HG02571 (cell line): ENCODE measurements around the gene OGFOD3.
"Not testable (repeated sequence)": the region's sequence is repeated elsewhere in the genome, so short reads cannot be mapped to it uniquely, and the experiment has no call there.

Experiments used
- ATAC-seq: cut with Tn5 transposase; IDR thresholded peaks from one replicate; pipeline ENCODE4 v1.9.1; 2021; ENCODE audit warnings: mild to moderate bottlenecking, moderate library complexity; ENCODE audit not compliant: unreplicated experiment

Gene OGFOD3

DNA sequence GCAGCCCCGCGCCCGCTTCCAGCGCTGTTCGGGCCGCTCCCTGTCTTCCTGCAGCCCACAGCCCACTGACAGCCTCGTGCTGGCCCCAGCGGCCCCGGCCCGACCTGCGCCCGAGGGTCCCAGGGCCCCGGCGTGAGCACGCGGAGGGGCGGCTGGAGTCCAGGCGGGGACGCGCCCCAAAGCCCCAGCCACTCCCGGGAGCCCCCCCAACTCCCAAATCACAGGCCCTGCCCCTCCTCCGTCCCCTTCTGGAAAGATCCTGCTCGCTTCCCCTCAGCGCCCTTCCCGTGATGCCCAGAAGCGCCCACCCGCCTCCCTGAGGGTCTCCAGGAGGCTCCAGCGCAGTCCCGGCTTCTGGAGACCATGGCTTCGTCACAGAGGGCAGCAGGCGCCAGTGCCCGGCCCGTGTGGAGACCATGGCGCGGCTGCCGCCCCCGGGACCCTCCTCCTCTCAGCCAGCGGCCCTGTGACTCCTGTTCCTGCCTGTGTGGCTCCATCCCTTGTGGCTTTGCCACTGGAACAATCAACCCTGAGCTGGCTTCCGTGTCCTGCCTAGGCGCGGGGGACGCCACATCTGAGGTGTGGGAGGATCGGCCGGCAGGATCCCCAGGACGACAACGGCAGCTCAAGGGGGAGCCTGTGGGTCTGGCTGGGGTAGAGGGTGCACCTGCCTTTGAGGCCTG lies 42.9 kb downstream of the OGFOD3 start:
- no peak for ATAC-seq

DNA sequence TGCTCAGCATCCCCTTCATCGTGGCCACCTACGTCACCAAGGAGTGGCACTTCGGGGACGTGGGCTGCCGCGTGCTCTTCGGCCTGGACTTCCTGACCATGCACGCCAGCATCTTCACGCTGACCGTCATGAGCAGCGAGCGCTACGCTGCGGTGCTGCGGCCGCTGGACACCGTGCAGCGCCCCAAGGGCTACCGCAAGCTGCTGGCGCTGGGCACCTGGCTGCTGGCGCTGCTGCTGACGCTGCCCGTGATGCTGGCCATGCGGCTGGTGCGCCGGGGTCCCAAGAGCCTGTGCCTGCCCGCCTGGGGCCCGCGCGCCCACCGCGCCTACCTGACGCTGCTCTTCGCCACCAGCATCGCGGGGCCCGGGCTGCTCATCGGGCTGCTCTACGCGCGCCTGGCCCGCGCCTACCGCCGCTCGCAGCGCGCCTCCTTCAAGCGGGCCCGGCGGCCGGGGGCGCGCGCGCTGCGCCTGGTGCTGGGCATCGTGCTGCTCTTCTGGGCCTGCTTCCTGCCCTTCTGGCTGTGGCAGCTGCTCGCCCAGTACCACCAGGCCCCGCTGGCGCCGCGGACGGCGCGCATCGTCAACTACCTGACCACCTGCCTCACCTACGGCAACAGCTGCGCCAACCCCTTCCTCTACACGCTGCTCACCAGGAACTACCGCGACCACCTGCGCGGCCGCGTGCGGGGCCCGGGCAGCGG lies 43.6 kb downstream of the OGFOD3 start:
- no peak for ATAC-seq

DNA sequence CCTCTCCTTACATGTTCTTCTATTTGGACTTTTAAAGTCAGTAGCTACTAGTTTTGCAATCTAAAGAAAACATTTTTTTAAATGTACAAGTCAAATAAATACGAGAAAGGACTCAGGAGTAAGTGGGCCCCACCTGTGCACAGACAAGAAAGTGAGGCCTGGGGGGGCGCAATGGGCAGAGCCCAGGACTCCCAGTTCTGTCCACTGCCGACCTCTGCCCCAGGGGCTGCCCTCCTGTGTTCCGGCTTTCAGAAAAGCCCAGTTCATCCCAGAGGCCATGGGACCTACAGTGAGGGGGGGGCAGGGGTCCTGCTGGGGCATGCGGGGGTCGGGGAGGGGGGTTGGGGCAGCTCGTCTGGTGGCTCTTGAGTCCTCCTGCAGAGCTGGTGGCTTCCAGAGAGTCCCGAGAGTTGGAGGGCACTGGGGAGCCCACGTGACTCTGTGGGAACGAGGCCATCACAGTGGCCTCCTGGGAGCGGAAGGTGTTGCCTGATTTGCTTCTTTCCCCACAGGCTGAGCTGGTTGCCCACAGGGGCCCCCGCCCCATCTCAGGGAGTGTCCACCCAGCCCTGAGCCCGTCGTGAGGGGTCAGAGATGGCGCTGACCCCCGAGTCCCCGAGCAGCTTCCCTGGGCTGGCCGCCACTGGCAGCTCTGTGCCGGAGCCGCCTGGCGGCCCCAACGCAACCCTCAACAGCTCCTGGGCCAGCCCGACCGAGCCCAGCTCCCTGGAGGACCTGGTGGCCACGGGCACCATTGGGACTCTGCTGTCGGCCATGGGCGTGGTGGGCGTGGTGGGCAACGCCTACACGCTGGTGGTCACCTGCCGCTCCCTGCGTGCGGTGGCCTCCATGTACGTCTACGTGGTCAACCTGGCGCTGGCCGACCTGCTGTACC lies 44.4 kb downstream of the OGFOD3 start:
- ATAC-seq = no peak

DNA sequence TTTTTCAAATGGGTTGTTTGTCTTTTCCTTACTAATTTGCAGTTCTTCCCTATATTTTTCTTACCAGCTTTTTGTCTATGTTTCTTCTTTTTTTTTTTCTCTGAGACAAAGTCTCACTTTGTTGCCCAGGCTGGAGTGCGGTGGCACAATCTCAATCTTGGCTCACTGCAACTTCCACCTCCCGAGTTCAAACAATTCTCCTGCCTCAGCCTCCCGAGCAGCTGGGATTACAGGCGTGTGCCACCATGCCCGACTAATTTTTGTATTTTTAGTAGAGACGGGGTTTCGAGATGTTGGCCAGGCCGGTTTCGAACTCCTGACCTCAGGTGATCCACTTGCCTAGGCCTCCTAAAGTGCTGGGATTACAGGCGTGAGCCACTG lies 45.3 kb downstream of the OGFOD3 start:
- not testable (repeated sequence) for ATAC-seq

DNA sequence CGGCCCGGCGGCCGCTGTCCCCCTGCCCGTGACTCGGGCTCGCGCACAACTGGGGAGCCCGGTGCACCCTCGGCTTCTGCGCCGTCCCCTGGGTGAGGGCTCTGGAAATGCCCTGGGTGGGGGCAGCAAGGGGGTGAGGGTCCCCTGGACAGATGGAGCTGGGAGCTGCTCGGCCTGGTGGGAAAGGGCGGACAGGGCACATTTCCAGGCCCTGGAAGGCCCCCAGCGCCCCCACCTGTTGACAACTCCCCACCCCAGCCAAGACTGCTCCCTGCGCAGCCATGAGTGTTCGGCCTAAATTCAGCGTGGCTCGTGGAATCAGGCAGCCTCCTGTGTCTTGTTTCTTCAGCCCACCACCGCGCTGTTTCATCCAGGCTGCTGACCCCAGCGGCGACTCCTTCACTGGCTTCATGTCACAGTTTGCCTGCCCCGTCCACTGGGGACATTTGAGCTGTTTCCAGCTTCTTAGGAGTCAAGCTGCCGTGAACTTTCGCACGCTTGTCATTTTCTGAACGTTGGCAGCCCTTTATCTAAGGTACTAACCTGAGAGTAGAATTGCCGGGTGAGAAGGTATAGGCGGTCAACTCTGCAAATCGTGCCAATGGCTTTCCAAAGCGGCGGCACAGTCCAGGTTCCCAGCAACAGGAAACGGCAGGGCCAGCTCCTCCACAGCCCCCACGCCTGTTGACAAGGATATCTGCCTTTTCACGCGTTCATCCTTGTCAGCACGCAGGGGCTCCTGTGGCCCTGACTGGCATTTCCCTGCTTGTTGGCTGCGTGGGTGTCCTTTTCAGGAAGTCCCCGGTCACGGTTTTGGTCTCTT lies 45.9 kb downstream of the OGFOD3 start:
- no peak for ATAC-seq

DNA sequence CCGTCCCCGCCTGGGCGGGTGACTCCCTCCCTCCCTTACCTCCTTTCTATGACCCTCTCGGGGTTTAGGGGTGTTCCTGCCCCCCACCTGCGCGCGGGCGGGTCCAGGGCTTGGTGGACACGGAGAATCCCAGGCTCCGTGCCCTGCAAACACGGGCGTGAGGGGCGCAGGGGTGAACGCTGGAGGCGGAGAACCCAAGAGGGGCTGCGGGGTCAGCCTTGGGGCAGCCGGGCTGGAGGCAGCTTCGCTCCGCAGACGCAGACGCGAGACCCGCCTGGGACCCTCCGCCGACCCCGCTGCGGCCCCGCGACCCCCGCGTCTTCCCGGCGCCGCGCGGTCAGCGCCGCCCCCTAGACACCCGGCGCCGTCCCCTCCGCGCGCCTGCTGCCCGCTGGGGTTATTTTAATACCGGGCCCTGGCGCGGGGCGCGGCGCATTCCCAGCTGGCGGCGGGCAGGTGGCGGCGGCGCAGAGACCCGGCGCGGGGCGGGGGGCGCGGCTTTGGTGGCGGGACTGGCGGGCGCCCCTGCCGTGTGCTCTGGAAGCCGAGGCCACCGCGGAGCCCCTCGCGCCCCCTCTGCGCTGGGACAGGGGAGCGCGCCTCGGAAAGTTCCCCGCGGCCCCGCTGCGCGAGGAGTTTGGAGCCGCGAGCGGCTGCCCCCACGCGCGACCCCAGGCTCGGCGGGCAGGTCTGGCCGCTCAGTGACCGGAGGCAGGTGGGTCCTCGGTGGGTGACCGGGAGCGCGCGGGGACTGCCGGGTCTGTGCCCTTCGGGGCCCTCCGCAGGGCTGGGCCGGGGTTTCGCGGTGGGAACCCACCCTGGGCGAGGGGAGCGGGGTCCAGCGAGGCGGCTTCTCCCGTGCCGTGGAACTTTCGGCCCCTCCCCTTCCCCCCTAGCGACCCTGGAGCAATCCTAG lies 46.8 kb downstream of the OGFOD3 start, which contains the start of gene UTS2R:
TSS of gene UTS2R (plus strand) at position 433 of the 916 bp plus-strand sequence. CDS start 2,560 bp downstream, outside the sequence.
- ATAC-seq = no peak

DNA sequence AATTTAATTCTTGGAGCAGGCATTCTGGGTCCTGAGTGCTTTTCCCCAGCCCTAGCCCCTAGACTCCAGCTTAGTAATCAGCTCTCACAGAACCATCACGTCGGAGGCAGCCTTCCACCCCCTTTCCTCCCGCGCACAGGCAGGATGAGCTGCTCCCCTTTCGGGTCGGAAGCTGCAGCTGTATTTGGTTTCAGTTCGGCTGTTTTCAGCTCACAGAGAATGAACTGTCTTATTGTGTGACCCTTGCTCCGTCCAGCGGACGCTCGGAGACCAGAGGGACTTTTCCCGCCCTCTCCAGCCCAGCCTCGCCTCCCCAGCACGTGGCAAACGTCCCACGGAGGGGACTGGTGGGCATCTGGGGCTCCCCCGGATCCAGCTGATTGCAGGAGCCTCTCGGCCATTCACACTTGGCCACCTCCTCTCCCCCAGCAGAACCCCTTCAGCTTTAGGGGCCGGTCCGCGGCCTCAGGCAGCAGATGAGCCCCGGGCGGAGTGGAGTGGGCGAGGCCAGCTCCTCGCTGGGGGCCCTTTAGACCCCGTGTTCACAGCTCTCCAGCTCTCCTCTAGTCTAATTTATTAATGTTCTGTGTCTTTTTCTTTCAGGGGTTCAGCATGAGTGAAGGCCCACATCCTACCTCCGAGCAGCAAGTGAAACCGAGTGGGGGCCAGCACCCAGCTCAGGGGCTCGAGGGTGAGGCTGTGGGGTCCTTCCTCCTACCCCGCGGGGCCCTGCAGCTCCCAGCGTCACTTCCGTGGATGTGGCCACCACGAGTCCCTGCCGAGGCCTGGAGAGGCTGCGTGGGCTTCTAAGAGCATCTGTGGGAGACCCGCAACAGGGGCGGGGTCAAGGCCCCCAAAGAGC lies 47.7 kb downstream of the OGFOD3 start:
- no peak for ATAC-seq

DNA sequence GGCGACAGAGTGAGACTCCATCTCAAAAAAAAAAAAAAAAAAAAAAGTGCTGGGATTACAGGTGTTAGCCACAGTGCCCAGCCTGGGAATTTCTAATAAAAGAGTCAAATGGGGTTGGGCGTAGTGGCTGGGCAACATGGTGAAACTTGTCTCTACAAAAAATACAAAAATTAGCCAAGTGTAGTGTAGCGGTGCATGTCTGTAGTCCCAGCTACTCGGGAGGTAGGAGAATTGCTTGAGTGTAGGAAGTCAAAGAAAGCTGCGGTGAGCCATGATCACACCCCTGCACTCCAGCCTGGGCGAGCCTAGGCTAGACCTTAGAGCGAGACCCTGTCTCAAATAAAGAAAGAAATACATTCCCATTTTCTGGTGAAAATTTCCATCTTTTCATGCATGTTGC lies 49.2 kb downstream of the OGFOD3 start:
- ATAC-seq = no peak

DNA sequence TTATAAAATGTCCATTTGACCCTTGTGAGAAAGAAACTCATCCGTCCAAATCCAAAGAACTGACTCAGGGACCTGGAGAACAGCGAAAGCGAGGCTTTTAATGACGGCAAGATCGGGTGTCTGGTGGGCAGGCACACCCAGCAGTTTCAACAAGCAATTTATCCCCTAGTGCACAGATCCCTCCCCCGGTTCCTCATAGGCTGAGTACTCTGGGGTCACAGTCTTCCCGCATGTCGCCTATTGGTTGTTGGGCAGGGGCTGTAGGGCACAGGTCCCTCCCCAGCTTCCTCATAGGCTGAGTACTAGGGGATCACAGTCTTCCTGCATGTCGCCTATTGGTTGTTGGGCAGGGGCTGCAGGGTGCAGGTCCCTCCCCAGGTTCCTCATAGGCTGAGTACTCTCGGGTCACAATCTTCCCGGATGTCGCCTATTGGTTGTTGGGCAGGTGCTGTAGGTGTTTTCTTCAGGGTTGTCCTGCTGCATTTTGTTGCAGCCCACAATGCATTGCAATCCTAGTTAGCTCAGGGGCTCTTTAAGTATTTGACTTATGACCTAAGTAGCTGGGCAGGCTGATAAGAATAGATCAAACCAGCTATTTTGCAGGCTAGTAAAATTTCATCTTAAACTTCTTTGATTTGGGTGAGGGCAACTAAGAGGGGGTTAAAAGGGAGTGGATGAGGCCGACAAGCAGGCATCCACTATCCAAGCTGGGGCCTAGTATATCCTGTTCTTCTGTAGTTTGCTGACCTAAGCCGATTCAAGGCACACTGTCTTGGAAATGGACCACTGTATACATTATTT lies 50.5 kb downstream of the OGFOD3 start:
- no peak for ATAC-seq

DNA sequence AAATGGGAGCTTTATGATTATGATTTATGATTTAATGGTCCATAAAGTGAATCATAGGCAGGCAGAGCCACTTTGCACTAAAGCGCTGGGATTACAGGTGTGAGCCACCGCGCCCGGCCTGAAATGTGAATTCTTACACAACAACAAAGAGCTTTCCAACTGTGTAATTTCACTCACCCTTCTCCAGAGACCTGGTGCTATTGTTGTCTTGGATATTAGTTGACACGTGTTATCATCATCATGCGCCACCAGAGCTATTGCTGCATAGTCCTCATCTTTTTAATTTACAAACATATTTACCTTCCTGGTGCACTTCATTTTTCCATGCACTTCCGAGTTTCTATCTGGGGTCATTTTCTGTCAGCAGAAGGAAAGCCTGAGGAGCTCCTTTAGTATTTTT lies 51.6 kb downstream of the OGFOD3 start:
- no peak for ATAC-seq

DNA sequence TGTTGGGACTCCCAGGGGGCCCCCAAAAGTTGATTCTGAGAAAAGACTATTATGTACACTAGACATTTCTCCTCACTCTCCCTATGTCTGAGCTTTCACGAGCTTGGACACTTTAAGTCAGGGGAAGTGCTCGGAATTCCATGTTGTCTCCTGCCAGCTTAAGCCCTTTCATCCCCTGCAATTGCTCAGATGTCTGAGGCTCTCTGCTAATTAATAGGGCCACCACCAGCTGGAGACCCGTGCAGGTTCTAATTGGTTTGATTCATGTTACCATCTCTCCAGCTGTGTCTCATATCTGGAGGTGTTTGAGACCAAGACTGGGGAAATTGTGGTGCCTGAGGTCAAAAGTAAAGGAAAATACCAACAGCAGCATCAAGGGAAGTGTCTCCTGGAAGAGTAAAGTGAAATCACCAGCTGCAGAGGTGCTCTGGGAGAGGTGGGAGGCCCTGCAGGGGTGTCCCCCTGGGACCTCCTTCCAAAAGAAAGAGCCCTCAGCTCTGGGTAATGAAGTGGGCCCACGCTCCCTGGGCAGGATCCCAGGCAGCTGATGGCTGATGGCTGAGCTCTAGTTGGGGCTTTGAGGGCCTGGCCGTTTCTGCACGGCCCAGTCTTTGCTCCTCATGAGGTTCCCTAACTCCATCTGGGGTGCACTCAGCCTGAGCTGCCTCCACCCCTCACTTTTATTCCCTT lies 52.6 kb downstream of the OGFOD3 start:
- ATAC-seq = no peak

DNA sequence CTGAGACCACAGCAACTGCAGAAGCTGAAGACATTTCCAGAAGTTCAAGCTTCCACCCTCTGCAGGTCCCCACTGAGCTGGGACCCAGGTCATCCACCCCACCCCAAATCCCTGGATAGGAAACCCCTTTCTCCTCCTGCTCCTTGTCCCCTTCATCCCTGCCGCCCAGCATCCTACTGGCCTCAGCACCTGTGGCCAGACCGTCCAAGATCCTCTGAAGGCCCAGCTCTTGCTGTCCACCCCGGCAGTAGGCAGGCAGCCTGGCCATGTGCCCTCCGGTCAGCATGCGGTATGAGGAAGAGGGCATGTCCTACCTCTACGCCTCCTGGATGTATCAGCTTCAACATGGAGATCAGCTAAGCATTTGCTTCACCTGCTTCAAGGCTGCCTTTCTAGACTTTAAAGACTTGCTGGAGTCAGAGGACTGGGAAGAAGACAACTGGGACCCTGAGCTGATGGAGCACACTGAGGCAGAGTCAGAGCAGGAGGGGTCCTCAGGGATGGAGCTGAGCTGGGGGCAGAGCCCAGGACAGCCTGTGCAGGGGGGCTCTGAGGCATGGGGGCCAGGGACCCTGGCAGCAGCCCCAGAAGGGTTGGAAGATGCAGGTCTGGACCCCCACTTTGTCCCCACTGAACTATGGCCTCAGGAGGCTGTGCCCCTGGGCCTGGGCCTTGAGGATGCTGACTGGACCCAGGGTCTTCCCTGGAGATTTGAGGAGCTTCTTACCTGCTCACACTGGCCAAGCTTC lies 56.3 kb downstream of the OGFOD3 start:
- ATAC-seq = no peak

DNA sequence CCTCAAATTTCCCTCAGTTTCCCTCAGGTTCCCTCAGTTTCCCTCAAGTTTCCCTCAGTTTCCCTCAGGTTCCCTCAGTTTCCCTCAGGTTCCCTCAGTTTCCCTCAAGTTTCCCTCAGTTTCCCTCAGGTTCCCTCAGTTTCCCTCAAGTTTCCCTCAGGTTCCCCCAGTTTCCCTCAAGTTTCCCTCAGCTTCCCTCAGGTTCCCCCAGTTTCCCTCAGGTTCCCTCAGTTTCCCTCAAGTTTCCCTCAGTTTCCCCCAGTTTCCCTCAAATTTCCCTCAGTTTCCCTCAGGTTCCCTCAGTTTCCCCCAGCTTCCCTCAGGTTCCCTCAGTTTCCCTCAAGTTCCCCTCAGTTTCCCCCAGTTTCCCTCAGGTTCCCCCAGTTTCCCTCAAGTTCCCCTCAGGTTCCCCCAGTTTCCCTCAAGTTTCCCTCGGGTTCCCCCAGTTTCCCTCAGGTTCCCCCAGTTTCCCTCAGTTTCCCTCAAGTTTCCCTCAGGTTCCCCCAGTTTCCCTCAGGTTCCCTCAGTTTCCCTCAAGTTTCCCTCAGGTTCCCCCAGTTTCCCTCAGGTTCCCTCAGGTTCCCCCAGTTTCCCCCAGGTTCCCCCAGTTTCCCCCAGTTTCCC lies 58.8 kb downstream of the OGFOD3 start:
- not testable (repeated sequence) for ATAC-seq

DNA sequence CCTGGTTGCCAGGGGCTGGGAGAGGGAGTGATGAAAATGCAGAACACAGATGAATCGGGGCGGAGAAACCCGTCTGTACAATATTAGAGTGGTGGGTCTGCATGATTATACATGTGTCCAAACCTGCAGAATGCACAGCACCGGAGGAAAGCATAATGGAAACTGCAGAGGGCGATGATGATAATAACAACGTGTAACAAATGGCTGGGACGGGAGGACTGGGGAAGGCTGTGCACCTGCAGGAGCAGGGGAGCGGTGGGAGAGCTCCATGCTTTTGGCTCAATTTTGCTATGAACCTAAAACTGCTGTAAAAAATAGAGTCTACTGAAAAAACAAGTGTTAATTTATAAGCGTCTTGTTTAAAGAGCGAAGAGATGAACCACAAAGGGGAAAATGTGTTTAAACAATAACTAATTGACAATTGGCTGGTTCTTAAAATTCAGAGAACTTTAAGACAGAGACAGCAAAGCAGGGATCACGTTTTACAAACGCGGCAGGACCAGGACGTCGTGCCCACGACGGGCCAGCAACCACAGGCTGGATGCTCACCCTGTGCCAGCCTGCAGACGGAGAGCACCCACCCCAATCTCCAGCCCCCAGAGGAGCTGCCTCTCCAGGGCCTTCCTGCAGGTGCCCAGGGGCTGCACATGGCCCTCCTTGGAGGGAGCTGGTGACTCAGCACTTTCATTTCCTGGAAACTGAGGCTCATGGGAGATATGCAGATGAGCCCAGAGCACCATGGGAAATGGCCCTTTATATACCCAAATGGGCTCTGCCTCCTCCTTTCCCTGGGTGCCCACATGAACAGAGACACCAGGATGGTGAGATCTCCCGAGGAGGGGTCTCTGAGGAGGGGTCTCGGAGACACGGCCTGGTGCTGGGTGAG lies 59.7 kb downstream of the OGFOD3 start, which contains the start of gene TEX19:
TSS of gene TEX19 (plus strand) at position 783 of the 886 bp plus-strand sequence. CDS start 2,904 bp downstream, outside the sequence.
- no peak for ATAC-seq

DNA sequence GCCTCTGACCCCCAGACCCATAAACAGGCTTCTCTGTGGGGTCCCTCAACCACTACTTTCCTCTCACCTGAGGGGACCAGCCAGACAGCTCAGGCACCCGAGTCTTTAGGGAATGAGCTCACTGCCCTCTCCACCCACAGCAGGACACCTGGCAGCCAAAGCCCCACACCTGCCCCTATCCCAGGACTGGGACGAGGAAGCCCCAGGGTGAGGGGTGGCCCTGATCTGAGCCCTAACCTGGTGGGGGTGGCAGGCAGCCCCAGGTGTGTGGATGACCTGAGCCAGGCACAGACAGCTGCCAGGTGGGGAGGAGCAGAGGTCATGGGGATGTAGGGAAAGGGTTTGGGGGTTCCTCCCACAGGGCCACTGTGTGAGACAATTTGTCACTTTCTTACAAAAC lies 61.0 kb downstream of the OGFOD3 start:
- ATAC-seq = no peak
